ENCODE results near the gene ACSM4.

GRCh38 chr12:7375145-7375543, 71.3 kb downstream of the ACSM4 start:
- no peak for TF ChIP-seq EZH2 (IDR thresholded peaks at IDR 0.05; ENCODE audit: low read length)
- TF ChIP-seq CTCF (optimal IDR thresholded peaks at IDR 0.05 in 1 of 3, IDR thresholded peaks at IDR 0.05 in 1 of 3, conservative IDR thresholded peaks at IDR 0.05 in 1 of 3; ENCODE audit: extremely low read depth in 1 of 3, insufficient read depth in 2 of 3, low read length in 3 of 3), result no peak

All from keratinocyte (primary cell).